Dedifferentiated amniotic fluid mesenchymal stem cell (primary cell): ENCODE results near the gene HSF4.

Experiments
- DNase-seq: peaks from one replicate; pipeline ENCODE4 v3.0.0-alpha.2; 2016; ENCODE audit errors: extremely low spot score

HSF4 gene

DNA sequence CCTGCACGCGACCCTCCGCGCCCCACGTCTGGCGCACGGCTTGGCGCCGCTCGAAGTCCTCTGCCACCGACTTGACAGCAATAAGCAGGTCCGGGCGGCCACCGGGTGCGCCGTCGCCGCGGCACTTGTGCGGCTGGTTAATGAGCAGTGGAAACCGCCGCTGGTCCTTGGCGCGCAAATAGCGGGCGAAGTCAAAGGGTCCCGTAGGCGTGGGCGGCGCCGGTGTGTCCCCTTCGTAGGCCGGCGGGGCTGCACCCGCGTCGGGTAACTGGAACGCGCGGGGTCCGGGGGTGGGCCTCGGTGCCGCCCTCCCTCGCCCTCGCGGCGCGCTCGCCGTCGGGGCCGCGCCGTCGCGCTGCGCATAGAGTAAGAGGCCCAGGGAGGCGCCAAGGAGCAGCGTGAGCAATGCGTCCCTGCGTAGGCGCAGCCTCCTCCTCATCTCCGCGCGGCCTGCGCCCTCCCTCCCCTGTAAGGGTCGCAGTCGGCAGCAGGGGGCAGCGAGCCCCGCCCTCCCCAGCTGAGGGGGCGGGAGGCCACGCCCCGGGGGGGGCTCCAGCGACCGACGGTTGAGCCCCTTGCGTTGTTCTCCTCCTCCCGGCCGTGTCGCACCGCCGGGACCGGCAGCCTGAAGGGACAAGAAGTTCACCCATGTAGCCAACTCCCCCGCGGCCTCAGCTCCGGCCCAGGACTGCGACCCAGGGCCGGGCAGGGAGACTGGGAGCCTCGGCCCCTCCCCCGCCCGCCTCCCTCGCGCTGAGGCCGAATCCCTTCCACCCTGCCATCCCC, 14.3 kb upstream of the HSF4 start:
- no peak for DNase-seq

DNA sequence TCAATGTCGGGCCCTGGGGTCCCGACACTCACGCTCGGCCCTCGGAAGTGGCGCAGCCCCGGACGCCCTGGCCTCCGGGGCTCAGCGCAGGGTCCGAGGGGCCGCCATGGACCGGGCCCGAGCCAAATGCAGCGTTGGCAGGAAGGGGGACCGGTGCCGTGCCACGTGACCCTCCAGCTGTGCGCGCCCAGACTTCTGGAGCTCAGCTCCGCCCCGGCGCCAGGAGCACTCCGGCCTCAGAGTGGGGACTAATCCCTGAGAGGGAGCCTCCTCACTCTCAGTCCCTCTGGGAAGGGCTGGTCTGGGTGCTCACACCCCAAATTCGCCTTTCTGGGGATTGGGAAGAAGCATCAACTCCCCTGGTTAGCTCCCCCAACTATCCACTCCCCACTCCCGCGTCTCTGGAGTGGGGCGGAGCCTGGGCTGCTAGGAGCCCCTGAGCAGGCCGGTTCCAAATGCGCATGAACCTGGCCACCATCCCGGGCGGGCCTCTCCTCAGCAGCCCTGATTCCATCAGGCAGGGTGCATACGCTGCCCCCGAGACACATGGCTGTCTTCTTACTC, 13.6 kb upstream of the HSF4 start, which contains the start of gene B3GNT9:
Gene B3GNT9 (minus strand): TSS at position 166 of the 564 bp plus-strand sequence. CDS start 513 bp downstream, outside the sequence.
- peak; percentile 56 for DNase-seq

DNA sequence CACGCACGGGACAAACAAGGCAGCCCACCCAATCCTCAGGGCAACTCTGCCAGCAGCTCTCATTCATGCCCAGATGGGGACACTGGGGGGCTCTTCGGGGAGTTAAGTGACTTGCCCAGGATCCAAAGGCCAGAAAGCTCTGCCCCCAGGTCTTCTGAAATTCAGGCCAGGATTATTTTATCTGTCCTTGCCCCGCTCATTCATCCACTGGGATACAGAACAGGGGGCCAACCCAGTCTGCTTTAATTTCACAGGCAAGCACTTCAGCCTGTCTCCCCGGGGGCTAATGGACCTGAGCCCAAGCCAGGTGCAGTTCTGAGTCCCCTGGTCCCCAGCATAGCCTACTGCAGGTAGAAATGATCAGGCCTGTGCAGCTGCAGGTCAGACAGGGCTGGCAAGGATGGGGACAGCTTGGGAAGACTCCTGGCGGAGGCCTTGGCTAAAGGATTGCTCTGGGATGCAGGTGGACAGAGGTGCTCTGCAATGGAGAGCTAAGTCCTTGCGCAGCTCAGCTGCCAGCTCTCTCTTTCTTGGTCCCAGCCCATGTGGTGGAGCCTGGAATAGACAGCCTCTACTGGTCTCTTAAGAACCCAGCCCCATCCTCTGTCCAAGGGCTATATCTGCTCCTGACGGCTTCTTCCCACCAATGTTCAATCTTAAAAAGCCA, 13.0 kb upstream of the HSF4 start:
- no peak for DNase-seq

DNA sequence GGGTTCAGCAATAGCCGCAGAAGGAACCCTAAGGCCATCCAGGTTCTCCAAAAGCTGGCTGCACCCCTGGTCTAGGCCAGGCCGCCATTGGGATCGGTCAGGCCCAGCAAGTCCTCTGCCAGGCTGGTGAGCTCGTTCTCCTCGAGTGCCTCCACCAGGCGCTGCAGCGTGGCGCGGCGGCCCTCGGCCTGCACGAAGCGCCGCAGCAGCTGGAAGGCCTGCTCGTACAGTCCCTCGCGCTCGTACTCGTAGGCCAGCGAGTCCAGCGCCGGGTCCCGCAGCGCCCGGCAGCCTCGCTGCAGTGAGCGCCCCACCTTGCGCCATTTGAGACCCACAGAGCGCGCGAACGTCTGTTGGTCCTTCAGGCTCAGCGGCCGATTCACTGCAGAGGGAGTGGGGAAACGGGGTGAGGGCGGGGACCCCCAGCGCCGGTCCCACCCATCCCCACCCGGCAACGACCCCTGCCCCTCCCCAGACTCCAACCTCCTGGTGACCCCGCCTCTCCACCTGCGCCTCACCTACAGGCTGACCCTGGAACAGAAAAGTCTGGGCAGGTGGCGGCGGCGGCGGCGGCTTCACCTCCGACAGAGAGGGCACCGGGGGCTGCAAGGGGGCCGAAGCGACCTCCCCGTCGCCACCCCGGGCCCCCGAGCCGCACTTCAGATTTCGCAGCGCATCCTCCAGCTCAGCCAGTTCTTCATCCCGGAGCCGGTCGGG, 9.8 kb upstream of the HSF4 start:
- DNase-seq = no peak

DNA sequence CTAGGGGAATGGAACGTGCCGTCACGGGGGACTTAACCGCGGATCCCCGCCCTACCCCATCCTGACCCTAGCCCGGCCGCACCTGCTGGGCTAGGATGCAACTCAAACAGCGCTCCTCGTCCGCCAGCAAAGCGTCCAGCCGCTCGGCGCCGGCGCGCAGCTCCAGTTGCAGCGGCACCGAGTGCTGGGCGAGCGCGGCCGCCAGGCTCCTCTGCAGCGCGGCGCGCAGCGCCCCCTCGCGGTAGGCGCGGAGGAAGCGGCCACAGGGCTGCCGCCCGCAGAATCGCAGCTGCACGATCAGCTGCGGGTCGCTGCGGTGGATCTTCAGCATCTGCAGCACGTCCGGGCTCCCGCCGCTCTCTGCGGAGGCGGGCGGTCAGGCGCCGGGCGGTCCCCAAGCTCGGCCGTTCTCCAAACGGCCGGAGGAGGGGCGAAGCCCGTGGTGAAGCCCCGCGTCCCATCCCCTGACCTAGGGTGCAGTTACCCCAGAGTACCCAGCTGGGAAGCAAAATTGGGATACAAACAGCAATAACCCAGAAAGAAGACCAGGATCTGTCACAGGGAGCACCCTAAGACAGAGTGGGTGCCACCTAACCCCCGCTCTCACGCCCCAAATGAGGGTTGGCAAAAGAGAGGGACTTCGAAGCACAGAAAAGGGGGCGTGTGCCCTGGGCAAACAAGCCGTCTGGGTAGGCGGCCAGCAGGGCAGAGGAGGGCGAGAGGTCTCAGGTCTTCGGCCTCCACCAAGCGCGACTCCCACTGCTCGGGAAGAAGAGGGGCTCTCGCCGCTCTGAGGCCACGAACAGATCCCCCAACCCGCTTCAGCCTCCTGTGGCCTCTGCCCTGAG, 9.0 kb upstream of the HSF4 start:
- peak; percentile 44 for DNase-seq

DNA sequence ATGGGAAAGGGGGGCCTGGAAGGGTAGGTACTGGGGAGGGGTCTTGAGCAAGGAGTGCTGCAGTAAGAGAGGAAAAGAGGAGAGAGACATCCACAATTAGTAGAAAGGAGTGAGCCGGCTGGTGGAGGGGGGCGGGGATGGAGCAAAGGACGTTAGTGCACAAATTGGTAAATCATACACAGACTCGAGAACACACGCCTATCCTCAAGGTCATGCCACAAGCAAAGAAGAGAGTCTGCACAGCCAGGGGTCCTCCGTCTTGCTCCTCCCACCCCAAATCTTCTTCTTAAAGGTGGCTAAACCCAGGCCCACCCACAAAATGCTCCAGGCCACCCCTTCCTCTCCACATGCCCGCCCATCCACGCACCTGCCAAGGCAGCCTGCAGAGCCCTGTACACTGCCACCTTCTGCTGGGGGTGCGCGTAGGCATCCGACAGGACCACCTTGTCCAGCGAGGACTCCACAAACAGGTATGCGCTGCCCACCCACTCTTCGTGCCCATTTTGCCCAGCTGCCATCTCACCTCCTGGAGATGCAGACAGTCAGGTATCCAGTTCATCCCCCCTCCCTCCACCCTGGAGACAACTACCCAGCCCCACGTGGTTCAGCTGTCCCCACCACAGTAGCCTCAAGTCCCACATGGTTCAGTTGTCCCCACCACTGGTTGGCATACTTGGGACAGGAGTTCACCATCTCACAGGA, 8.3 kb upstream of the HSF4 start:
- DNase-seq = no peak

DNA sequence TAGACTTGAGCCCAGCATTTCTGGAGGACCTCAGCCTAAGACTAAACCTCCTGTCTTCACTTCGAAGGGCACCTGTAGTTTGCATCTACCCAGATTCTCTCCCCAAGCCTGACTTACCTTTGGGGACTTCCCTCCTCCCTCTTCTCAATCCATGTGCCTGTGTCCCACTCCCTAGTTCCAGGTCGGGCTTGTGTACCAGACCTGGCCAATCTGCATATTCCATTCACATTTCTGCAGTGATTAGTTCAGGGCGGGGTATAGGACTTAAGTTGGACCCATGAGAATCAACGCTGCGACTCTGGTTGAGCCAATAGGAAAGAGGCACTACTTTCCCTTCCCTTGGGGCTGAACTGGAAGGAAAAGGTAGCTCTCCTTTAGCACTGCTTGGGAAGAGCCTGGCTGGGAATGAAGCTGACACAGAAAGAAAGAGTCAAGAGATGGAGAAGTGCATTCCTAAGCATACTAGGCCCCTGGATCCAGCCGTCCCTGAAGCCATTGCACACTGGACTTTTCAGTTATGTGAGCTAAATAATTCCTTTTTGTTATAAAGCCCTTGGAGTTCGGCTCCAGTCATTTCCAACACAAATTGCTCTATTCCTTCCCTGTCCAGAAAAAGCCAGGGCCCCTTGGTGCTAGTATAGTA, 7.3 kb upstream of the HSF4 start:
- no peak for DNase-seq

DNA sequence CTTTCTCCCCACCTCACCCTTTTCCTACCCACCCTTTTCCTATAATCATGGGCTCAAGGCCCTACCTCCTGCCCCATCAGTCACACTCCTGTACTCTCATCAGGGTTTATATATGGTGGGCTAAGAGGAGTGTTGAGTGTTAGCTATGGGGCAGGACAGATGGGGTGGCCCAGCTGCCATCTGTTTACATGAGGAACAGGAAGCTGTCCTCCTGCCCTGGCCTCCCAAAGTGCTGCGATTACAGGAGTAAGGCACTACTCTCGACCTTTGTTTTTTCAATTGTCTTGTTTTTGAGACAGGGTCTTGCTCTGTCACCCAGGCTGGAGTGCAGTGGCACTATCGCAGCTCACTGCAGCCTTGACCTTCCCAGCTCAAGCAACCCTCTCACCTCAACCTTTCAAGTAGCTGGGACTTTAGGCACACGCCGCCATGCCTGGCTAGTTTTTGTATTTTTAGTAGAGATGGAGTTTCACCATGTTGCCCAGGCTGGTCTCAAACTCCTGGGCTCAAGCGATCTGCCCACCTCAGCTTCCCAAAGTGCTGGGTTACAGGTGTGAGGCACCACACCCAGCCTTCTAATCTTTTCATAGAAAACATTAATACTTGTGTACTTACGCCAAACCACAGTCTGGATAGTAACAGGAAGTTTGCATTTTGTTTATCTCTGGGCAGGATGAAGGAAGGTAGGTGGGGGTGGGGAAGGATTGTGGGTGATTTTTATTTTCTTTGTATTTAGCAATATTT, 6.5 kb upstream of the HSF4 start:
- DNase-seq = no peak

DNA sequence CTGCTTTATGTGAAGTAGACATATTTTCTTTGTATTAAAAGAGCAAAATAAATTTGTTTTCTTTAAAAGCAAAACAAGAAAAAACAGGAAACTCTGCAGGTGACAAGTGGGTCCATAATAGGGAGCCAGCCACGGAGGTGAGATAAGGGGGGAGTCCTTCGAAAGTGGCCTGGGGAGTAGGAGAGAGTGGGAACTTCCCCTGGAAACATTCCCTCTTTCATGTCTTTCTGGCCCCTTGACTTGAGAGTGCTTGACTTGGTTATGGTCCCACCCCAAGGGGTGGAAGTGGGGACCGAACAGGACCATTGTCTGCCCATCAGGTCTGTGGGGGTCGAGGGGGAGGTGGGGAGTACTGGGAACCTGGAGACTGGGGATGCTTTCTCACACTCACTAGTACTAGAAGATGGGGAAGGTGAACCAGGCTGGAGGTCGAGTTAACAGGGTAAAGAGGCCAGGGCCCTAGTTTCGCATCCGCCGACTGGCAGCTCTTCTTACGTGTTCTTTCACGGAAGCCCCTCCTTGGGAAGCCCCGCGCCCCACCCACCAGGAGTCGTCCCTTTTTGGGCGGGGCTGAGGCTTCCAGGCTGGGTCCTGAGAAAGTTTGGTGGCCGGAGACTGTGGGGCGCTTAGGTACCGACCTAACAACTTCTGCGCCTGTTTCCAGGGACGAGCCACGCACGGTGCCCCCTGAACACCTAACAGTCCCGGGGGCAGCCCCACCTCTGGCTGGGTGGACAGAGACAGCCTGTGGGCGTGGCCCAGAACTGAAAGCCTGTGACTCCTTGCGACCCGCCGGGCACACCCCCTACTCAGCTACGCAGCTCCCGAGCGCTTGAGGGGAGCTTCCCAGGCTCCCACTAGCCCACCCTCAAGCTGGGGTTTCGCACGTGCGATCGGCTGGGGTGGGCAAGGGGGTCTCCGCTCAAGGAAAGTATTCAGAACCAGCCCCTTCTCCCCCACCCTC, 5.6 kb upstream of the HSF4 start:
- no peak for DNase-seq

DNA sequence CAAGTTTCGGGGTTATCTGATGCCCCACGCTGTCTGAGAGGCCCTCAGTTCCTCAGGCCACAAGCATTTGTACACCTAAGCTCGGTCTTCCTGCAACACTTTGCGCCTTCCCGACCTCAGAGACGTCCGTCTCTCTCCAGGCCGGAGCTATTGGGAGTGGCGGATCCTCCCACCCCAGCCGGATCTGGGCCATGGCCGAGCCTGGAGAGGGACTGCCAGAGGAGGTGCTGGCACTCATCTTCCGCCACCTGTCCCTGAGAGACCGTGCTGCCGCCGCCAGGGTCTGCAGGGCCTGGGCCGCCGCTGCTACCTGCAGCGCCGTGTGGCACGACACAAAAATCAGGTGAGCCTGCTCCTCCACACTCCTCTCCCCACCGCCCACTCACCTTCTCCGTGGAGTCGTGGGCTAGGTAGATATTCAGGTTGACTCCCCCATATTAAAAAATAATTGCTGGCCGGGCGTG, 2.9 kb upstream of the HSF4 start:
- no peak for DNase-seq

DNA sequence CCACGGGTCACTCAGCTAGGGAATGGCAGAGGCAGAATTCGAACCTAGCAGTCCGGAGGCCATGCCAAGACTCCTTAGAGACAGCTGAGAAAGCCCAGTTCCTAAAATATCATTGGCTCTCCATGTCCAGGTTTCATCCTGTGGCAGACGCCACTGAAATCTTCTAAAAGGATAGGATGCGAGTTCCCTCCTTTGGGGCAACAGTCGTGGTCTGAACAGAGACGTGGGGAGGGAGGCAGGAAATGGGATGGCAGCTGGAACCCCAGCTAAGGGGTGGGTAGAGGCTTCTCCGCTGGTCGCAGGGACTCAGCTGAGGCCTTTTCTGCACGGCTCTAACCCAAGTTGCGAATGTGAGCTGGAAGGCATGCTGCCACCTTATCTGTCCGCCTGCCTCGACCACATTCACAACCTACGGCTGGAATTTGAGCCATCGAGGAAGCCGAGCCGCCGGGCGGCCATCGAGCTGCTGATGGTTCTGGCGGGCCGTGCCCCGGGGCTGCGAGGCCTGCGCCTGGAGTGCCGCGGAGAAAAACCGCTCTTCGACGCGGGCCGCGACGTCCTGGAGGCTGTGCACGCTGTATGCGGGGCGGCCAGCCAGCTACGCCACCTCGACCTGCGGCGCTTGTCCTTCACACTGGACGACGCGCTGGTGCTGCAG, 1.9 kb upstream of the HSF4 start:
- DNase-seq = no peak

DNA sequence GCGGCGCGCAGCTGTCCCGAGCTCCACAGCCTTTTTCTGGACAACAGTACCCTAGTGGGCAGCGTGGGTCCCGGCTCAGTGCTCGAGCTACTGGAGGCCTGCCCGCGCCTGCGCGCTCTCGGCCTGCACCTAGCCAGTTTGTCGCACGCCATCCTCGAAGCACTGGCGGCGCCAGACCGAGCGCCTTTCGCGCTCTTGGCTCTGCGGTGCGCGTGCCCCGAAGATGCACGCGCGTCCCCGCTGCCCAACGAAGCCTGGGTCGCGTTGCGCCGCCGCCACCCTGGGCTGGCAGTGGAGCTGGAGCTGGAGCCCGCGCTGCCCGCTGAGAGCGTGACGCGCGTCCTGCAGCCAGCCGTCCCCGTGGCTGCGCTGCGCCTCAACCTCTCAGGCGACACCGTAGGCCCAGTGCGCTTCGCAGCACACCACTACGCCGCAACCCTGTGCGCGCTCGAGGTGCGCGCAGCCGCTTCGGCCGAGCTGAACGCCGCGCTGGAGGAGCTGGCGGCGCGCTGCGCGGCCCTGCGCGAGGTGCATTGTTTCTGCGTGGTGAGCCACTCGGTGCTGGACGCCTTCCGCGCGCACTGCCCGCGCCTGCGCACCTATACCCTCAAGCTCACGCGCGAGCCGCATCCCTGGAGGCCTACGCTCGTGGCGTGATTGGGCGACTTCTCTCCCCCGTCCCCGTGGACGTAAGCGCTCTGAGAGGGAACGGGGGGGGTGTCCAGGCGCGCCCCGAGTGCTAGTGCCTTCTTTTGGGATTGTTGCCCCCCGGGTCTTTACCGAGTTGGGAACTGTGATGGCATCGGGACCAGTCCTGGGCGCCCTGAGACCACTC, 1.2 kb upstream of the HSF4 start:
- DNase-seq = no peak

DNA sequence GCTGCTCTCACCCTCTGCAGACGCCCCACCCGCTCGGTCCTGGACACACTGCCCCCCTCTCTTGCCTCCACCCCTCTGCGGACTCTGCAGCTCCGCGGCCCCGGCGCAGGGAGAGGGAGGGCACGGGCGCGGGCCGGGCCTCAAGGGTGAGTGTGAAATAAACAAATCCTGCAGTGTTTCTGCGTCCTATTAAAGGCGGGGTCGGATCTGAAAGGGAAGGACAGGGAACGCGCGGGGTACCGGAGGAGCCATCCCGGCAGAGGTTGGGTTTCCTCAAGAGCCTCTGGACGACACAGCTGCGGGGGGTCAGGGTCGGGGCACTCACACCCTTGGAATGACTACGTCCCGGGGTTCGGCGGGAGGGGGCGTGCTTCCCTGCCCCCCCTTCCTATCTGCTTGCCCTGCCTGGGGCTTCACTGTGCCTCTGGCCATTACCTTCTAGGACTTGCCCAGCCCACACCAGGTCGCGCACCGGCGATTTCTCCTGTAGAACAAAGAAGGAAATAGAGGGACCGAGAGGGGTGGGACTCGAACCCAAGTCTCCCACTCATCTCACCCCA, 466 bp upstream of the HSF4 start:
- no peak for DNase-seq

DNA sequence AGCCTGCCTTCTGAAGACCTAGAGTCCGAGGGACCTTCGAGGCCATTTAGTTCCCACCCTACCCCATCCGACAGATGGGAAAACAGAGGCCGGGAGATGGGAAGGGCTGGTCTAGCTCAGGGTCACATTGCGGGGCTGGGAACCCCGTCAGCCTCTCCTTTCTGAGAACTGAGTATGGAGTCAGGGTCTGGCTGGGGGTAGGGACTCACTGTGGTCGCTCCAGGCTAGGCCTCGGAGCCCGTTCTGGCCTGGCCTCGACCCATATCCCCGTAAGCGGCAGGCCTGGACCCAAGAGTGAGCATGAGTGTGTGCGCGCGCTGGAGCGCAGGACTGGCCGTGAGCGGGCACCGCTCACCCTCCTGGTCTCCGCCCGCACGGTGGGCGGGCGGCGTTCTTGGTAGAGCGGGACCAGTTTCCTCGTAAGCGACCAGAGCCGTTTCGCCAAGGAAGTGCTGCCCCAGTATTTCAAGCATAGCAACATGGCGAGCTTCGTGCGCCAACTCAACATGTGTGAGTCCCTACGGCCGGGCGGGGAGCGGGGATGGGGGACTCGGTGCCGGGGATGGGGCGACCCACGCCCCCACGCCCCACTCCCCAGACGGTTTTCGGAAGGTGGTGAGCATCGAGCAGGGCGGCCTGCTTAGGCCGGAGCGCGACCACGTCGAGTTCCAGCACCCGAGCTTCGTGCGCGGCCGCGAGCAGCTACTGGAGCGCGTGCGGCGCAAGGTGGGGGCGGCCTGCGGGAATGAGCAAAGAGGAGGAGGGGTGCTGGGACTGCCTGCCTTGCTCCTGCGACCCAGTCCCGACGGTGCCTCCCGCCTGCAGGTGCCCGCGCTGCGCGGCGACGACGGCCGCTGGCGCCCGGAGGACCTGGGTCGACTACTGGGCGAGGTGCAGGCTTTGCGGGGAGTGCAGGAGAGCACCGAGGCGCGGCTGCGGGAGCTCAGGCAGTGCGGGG, 855 bp downstream of the HSF4 start:
- DNase-seq = no peak

DNA sequence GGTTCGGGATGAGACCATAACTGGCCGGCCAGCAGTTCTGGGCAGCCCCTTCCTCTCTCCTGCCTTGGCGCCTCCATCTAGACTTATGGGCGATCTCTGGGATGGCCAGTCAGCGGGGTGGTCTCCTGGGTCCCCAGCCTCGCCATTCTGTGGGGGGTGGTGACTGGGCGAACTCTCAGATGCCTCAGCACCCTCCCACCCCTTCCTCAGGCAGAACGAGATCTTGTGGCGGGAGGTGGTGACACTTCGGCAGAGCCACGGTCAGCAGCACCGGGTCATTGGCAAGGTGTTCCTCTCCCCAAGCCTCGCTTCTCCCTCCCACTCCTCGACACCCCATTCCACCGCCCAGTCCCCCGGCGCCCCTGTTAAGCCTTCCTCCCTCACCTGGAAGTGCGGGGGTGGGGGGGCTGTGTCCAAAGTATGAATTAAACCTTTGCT, 1.6 kb downstream of the HSF4 start:
- DNase-seq = no peak
